Adrenal gland (tissue), 5 donors: ENCODE data around the gene EPHA4.

Experiments
- CTCF ChIP-seq, 6 experiments: fragments of 450-650 bp in 4 of 6; fragments of 200-600 bp in 2 of 6; sonication (generic) in 1 of 6; IDR thresholded peaks; 1 replicate in 5 of 6; 2 replicates in 1 of 6; pipeline versions ENCODE4 v1.5.1 to v1.8.0; 2016 to 2021; ENCODE audit warnings: antibody characterized with exemption in 6 of 6, mild to moderate bottlenecking in 2 of 6, moderate library complexity in 1 of 6
- POLR2A ChIP-seq, 2 donors: fragments of 450-650 bp; IDR thresholded peaks; one replicate each; pipeline ENCODE4 v1.6.1; 2017; ENCODE audit warnings: antibody characterized with exemption in 2 of 2, mild to moderate bottlenecking in 2 of 2, moderate library complexity in 1 of 2
- donor health status: DM: no; HTN: no; CAD: no.

- no peak for TF ChIP-seq CTCF (IDR thresholded peaks at IDR 0.05)
- no peak for TF ChIP-seq POLR2A (IDR thresholded peaks at IDR 0.05)
Measured at GRCh38 chr2:221431477-221431876, 140.6 kb downstream of the EPHA4 start.
